ENCODE results near the gene LIN52. TPM values are rescaled to one million over a fixed set of nuclear protein-coding genes. Genes with fewer than 3 reads are reported as not detected.
A peak's percentile ranks its signal among the peaks of the same experiment; 100 is the strongest.

LIN52 gene
- total RNA-seq, 4 donors from 2014 or later = 9.2 to 24.2 (median 14.8) TPM

DNA sequence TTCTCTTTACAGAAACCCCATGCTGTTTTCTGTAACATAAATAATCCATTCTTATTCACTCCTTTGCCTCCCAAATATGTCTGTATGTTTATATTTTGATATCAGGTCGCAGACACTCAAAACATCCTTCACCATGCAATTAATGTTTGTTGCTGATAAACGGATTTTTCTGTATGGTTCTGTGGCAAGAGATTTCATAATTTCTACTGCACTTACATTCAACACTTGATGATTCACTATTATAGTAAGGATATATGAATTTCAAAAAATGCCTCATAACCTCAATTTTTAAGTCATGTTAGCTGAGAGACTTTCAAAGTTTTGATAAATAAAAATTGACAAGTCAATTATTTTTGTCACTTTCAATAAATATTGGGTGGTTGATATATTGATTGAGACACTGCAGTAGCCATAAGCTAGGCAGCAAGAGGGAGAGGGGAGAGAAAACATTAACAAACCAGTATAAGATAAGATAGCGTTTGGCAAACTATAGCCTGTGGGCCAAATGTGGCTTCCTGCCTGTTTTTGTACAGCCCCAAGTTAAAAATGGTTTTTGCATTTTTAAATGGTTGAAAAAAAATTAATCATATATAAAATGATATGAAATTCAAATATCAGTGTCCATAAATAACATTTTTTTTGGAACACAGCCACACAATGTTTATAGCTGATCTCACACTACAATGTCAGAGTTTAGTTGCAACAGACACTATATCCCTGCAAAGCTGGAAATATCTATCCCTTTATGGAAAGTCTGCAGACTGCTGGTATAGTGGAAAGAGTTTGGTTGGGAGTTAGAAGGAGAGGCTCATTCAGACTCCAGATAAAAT is 18.8 kb upstream of the LIN52 start:
- no peaks in the 10 kb centered on the region for H3K4me1 ChIP-seq
- no peak overlapping the region for H3K27ac ChIP-seq
- H3K9me3 ChIP-seq = no peaks in the 10 kb centered on the region
- no peaks in the 10 kb centered on the region for H3K27me3 ChIP-seq
- TF ChIP-seq, protein P1, sequence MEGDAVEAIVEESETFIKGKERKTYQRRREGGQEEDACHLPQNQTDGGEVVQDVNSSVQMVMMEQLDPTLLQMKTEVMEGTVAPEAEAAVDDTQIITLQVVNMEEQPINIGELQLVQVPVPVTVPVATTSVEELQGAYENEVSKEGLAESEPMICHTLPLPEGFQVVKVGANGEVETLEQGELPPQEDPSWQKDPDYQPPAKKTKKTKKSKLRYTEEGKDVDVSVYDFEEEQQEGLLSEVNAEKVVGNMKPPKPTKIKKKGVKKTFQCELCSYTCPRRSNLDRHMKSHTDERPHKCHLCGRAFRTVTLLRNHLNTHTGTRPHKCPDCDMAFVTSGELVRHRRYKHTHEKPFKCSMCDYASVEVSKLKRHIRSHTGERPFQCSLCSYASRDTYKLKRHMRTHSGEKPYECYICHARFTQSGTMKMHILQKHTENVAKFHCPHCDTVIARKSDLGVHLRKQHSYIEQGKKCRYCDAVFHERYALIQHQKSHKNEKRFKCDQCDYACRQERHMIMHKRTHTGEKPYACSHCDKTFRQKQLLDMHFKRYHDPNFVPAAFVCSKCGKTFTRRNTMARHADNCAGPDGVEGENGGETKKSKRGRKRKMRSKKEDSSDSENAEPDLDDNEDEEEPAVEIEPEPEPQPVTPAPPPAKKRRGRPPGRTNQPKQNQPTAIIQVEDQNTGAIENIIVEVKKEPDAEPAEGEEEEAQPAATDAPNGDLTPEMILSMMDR (IDR thresholded peaks at IDR 0.05) = no peak
- DNase-seq = no peak
- no peak overlapping the region for H3K4me3 ChIP-seq
- peaks cover 0 to 65% (median 0%) of the 10 kb centered on the region in 3 donors for H3K36me3 ChIP-seq

DNA sequence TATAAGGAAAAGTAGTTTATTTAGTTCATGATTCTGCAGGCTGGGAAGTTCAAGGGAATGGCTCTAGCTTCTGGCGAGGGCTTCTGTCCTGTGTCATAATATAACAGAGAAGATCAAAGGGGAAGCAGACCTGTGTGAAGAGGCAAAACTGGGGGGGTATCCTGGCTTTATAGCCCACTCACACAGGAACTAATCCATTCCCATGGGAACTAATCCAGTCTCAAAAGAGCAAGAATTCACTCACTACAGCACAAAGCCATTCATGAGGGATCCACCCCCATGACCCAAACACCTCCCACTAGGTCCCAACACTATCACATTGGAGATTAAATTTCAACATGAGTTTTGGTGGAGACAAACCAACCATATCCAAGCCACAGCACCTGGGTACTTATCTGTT is 7.4 kb upstream of the LIN52 start:
- DNase-seq = no peak
- no peak for TF ChIP-seq POLR2A (IDR thresholded peaks at IDR 0.05)
- TF ChIP-seq, protein P1 (IDR thresholded peaks at IDR 0.05) = no peak
- H3K4me1 ChIP-seq = peaks cover 0 to 5% (median 0%) of the 10 kb centered on the region in 4 donors
- no peak overlapping the region for H3K27ac ChIP-seq
- H3K9me3 ChIP-seq = no peaks in the 10 kb centered on the region
- H3K36me3 ChIP-seq = peaks cover 0 to 17% (median 0%) of the 10 kb centered on the region in 3 donors
- no peaks in the 10 kb centered on the region for H3K27me3 ChIP-seq
- H3K4me3 ChIP-seq = no peak overlapping the region

DNA sequence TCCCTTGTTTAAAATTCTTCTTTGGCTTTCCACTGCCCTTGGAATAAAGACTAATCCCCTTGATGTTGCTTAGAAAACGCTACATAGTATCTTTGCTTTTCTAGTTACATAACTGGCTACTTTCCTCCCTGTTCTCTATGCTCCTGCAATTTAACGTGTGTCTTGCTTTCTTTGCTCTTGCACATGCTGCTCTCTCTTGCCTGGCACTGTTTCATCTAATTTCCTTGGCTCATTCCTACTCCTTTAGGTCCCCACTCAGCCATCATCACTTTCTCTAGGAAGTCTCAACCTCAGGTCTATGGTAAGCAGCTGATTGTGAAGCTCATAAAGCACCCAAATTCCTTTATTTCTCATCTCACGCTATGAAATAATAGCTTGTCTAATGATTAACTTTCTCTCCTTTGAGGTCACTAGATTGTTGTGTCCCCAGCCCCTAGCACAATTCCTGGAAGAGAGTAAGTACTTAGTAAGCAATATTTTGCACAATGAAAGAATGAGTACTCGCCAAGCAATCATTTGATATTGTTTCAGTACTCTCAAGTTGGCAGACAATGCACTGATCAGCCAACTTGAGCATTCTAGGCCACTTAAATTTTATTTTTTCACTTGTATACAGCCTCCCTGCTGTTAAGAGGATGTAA is 3.8 kb upstream of the LIN52 start:
- Histone ChIP-seq H3K9me3 (no peaks in the 10 kb centered on the region), H3K4me3 (no peak overlapping the region), H3K27me3 (no peaks in the 10 kb centered on the region), H3K4me1 (peaks cover 0 to 22% (median 2%) of the 10 kb centered on the region in 4 donors), H3K27ac (no peak overlapping the region), H3K36me3 (no peaks in the 10 kb centered on the region)
- no peak for TF ChIP-seq POLR2A (IDR thresholded peaks at IDR 0.05)
- TF ChIP-seq, protein P1 (IDR thresholded peaks at IDR 0.05) = no peak
- no peak for DNase-seq

DNA sequence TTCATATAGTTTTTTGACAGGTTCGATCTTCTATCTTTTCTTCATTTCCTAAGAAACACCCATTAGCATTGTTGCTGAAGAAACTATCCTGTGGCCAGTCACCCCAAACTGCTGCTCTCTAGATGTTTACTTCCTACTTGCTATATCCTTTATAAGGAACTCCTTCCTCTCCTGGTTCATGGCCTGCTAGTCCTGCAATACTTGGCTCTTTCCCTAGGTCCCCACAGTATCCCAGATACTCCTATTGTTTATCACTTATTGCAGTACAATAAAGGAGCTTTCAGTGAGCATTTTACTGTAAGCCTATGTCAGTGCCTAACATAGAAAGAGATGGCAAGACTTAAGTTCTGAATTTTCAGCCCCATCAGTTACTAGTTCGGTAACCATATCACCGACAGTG is 3.3 kb upstream of the LIN52 start:
- Histone ChIP-seq H3K4me1 (peaks cover 0 to 28% (median 4%) of the 10 kb centered on the region in 4 donors), H3K27ac (no peak overlapping the region), H3K9me3 (no peaks in the 10 kb centered on the region), H3K36me3 (no peaks in the 10 kb centered on the region), H3K4me3 (no peak overlapping the region), H3K27me3 (no peaks in the 10 kb centered on the region)
- no peak for DNase-seq
- no peak for TF ChIP-seq POLR2A (IDR thresholded peaks at IDR 0.05)
- TF ChIP-seq, protein P1 (IDR thresholded peaks at IDR 0.05) = no peak

DNA sequence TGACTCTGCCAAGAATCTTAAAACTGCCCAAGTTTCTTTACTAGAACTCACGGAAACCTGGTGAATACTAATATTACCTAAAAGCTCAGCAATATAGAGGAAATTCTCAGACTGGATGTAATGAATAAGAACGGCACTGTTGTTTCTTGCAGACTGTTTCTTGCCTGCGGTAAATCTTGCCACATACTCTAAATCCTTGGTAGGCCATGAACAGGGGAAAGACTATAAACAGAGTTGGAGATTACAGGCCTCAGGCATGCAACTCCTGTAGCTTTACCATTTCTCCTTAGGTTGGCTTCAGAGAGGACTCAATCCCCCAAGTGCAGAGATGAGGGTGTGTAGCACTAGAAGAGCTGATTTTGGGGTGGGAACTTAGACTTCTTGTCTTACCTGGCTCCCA is 1.6 kb upstream of the LIN52 start:
- Histone ChIP-seq H3K27ac (no peak overlapping the region), H3K4me3 (peak overlapping the region in 2 of 4 donors; percentile 83 to 95), H3K4me1 (peaks cover 0 to 28% (median 4%) of the 10 kb centered on the region in 4 donors), H3K27me3 (no peaks in the 10 kb centered on the region), H3K9me3 (no peaks in the 10 kb centered on the region), H3K36me3 (no peaks in the 10 kb centered on the region)
- TF ChIP-seq, protein P1 (IDR thresholded peaks at IDR 0.05) = no peak
- no peak for TF ChIP-seq POLR2A (IDR thresholded peaks at IDR 0.05)
- no peak for DNase-seq
